ENCODE results near the gene GXYLT1. TPM values are rescaled to one million over a fixed set of nuclear protein-coding genes. Genes with fewer than 3 reads are reported as not detected.

GXYLT1 gene
- total and polyA plus RNA-seq, 9 of the 15 experiments (the other 6 are each of a cell fraction or from before 2014, with no cell fraction given) = 1.4 to 9.3 (median 5.5) TPM

GRCh38 chr12:42144408-42145196 is at the start of gene GXYLT1 (continued):
- no peak for TF ChIP-seq HOMEZ (CRISPR knock-in tag; IDR thresholded peaks at IDR 0.05)
- TF ChIP-seq ZBTB11 (CRISPR knock-in tag; IDR thresholded peaks at IDR 0.05) = 0 out of 6 replicates have a peak, but pooled peaks of 1 of the 3 experiments have one; percentile 33
- TF ChIP-seq NKRF (IDR thresholded peaks at IDR 0.05; ENCODE audit: borderline replicate concordance) = no peak
- TF ChIP-seq CXXC5 (CRISPR knock-in tag; IDR thresholded peaks at IDR 0.05) = peak; percentile 94
- TF ChIP-seq, protein P1, sequence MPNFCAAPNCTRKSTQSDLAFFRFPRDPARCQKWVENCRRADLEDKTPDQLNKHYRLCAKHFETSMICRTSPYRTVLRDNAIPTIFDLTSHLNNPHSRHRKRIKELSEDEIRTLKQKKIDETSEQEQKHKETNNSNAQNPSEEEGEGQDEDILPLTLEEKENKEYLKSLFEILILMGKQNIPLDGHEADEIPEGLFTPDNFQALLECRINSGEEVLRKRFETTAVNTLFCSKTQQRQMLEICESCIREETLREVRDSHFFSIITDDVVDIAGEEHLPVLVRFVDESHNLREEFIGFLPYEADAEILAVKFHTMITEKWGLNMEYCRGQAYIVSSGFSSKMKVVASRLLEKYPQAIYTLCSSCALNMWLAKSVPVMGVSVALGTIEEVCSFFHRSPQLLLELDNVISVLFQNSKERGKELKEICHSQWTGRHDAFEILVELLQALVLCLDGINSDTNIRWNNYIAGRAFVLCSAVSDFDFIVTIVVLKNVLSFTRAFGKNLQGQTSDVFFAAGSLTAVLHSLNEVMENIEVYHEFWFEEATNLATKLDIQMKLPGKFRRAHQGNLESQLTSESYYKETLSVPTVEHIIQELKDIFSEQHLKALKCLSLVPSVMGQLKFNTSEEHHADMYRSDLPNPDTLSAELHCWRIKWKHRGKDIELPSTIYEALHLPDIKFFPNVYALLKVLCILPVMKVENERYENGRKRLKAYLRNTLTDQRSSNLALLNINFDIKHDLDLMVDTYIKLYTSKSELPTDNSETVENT (CRISPR knock-in tag; IDR thresholded peaks at IDR 0.05) = peak; percentile 63; the same call in 1 of the 2 replicates
- TF ChIP-seq ESRRA (IDR thresholded peaks at IDR 0.05; ENCODE audit: borderline replicate concordance, low read depth) = peak; percentile 49; the same call in 1 of the 2 replicates
- TF ChIP-seq TRIM24 (IDR thresholded peaks at IDR 0.05) = no peak
- TF ChIP-seq HDAC1 (IDR thresholded peaks at IDR 0.05) = peak in 1 of 2 experiments; percentile 58; a peak in 2 of 4 replicates
- TF ChIP-seq KLF1 (tag; IDR thresholded peaks at IDR 0.05) = peak; percentile 79; the same call in 1 of the 2 replicates
- peak; percentile 71 for TF ChIP-seq PHF20 (IDR thresholded peaks at IDR 0.05; ENCODE audit: partially characterized antibody)
- TF ChIP-seq MYC (IDR thresholded peaks at IDR 0.05; ENCODE audit: low read depth, low read length) = peak; percentile 64; the same call in 1 of the 2 replicates
- TF ChIP-seq MYC (CRISPR knock-in tag; IDR thresholded peaks at IDR 0.05; ENCODE audit: borderline replicate concordance, low read depth) = no peak
- TF ChIP-seq VEZF1 (CRISPR knock-in tag; IDR thresholded peaks at IDR 0.05) = peak; percentile 91
- peak; percentile 52 for TF ChIP-seq POLR2AphosphoS5 (IDR thresholded peaks at IDR 0.05; ENCODE audit: control insufficient read depth, insufficient read depth, low read depth, low read length)
